K562 (cell line): ENCODE measurements around the gene AGPAT1. TPM values are rescaled to one million over a fixed set of nuclear protein-coding genes. Genes with fewer than 3 reads are reported as not detected.
A peak's percentile ranks its signal among the peaks of the same experiment; 100 is the strongest.

Experiments
- BACH1 ChIP-seq: fragments of 200-800 bp; sonication (Bioruptor generic); IDR thresholded peaks from 2 replicates; pipeline ENCODE4 v1.6.1; 2016; ENCODE audit warnings: missing genetic modification characterization, missing compliant biosample characterization
- EP400 ChIP-seq: fragments of 450-650 bp; IDR thresholded peaks from 2 replicates; pipeline ENCODE4 v1.6.1; 2017; ENCODE audit warnings: antibody characterized with exemption, mild to moderate bottlenecking, moderate library complexity
- ETV1 ChIP-seq: fragments of 450-650 bp; conservative IDR thresholded peaks from 2 replicates; pipeline ENCODE4 v1.6.1; 2016; ENCODE audit warnings: missing genetic modification characterization, control low read depth, low read depth, missing compliant biosample characterization
- KDM1A ChIP-seq, 2 experiments: fragments of 450-650 bp; IDR thresholded peaks; 2 replicates each; pipeline ENCODE4 v1.6.1; 2016; ENCODE audit warnings: mild to moderate bottlenecking in 2 of 2
- MEIS2 ChIP-seq: fragments of 450-650 bp; IDR thresholded peaks from 2 replicates; pipeline ENCODE4 v1.6.1; 2014; ENCODE audit warnings: mild to moderate bottlenecking; ENCODE audit not compliant: partially characterized antibody
- RNF2 ChIP-seq: sonication (generic); IDR thresholded peaks from 2 replicates; pipeline ENCODE4 v1.6.1; 2016
- SIN3A ChIP-seq, 2 experiments: fragments of 150-350 bp in 1 of 2; IDR thresholded peaks; 2 replicates each; pipeline ENCODE4 v1.6.1; 2011 to 2016; ENCODE audit warnings: borderline replicate concordance in 2 of 2, low read depth in 2 of 2, low read length in 2 of 2, mild to moderate bottlenecking in 2 of 2, moderate library complexity in 2 of 2; ENCODE audit not compliant: control insufficient read depth in 1 of 2
- SMAD4 ChIP-seq: fragments of 250-450 bp; sonication (Bioruptor Pico); conservative IDR thresholded peaks from 2 replicates; pipeline ENCODE4 v1.8.0; 2021; ENCODE audit warnings: inconsistent platforms, mild to moderate bottlenecking, moderate library complexity
- TCF3 ChIP-seq: sonication (generic); formaldehyde crosslinking; IDR thresholded peaks from 2 replicates; pipeline ENCODE4 v1.4.0; 2020; ENCODE audit warnings: mild to moderate bottlenecking, missing genetic modification reagents
- TEAD1 ChIP-seq, 2 experiments: fragments of 450-650 bp in 1 of 2; sonication (generic) in 1 of 2; formaldehyde crosslinking; IDR thresholded peaks; 2 replicates each; pipeline versions ENCODE4 v1.4.0 to v1.8.0; 2020 to 2022; ENCODE audit warnings: mild to moderate bottlenecking in 2 of 2, missing genetic modification reagents in 1 of 2
- ZBTB9 ChIP-seq: fragments of 450-650 bp; formaldehyde crosslinking; IDR thresholded peaks from 2 replicates; pipeline ENCODE4 v1.4.0; 2020; ENCODE audit warnings: mild to moderate bottlenecking, moderate library complexity
- polyA plus RNA-seq, 8 experiments: library from polyadenylated mRNA; depleted of rRNA in 4 of 8; stranded (reverse) in 5 of 8; unstranded in 3 of 8; fragments of >200 nt; fragmentation: Nextera tagmentation in 2 of 8; fragmentation: Illumina TruSeq in 1 of 8; extraction: Ambion mirVana in 2 of 8; extraction: Trizol in 1 of 8; gene quantifications; 2 replicates each; pipeline versions ENCODE4 v1.2.1 to v1.2.3, GENCODE V29; 2011 to 2014; ENCODE audit warnings: inconsistent platforms in 1 of 8, missing spikeins in 1 of 8
- total RNA-seq, 7 experiments: library from RNA; depleted of rRNA in 6 of 7; stranded (reverse); fragments of >200 nt in 6 of 7; fragmentation: Illumina TruSeq in 2 of 7; extraction: Trizol in 2 of 7; gene quantifications; 2 replicates each; pipeline versions ENCODE4 v1.2.1 to v1.2.3, GENCODE V29; 2011 to 2021; ENCODE audit warnings: low replicate concordance in 1 of 7
- TF ChIP-seq, protein P1 (sequence below), 2 experiments: fragments of 450-650 bp in 1 of 2; sonication (generic) in 1 of 2; formaldehyde crosslinking in 1 of 2; IDR thresholded peaks; 2 replicates each; pipeline versions ENCODE4 v1.7.1 to v1.9.0; 2016 to 2022; ENCODE audit warnings: inconsistent platforms in 1 of 2, mild to moderate bottlenecking in 1 of 2, missing genetic modification reagents in 1 of 2
- TF ChIP-seq, protein P2 (sequence below), 2 experiments: fragments of 450-650 bp; IDR thresholded peaks; 2 replicates each; pipeline ENCODE4 v1.6.1; 2018; ENCODE audit warnings: mild to moderate bottlenecking in 2 of 2, low read depth in 1 of 2; ENCODE audit not compliant: partially characterized antibody in 2 of 2

Gene AGPAT1
- total and polyA plus RNA-seq, 9 of the 15 experiments (the other 6 are each of a cell fraction or from before 2014, with no cell fraction given), result 37.9 to 176 (median 69.4) TPM

GRCh38 chr6:32192608-32193039 is 16.7 kb upstream of the AGPAT1 start, which contains the start of gene GPSM3 (continued):
- TF ChIP-seq, protein P1, sequence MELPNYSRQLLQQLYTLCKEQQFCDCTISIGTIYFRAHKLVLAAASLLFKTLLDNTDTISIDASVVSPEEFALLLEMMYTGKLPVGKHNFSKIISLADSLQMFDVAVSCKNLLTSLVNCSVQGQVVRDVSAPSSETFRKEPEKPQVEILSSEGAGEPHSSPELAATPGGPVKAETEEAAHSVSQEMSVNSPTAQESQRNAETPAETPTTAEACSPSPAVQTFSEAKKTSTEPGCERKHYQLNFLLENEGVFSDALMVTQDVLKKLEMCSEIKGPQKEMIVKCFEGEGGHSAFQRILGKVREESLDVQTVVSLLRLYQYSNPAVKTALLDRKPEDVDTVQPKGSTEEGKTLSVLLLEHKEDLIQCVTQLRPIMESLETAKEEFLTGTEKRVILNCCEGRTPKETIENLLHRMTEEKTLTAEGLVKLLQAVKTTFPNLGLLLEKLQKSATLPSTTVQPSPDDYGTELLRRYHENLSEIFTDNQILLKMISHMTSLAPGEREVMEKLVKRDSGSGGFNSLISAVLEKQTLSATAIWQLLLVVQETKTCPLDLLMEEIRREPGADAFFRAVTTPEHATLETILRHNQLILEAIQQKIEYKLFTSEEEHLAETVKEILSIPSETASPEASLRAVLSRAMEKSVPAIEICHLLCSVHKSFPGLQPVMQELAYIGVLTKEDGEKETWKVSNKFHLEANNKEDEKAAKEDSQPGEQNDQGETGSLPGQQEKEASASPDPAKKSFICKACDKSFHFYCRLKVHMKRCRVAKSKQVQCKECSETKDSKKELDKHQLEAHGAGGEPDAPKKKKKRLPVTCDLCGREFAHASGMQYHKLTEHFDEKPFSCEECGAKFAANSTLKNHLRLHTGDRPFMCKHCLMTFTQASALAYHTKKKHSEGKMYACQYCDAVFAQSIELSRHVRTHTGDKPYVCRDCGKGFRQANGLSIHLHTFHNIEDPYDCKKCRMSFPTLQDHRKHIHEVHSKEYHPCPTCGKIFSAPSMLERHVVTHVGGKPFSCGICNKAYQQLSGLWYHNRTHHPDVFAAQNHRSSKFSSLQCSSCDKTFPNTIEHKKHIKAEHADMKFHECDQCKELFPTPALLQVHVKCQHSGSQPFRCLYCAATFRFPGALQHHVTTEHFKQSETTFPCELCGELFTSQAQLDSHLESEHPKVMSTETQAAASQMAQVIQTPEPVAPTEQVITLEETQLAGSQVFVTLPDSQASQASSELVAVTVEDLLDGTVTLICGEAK (IDR thresholded peaks at IDR 0.05), result peak; percentile 93
- TF ChIP-seq, protein P1 (CRISPR knock-in tag; IDR thresholded peaks at IDR 0.05), result no peak
- TF ChIP-seq, protein P2, sequence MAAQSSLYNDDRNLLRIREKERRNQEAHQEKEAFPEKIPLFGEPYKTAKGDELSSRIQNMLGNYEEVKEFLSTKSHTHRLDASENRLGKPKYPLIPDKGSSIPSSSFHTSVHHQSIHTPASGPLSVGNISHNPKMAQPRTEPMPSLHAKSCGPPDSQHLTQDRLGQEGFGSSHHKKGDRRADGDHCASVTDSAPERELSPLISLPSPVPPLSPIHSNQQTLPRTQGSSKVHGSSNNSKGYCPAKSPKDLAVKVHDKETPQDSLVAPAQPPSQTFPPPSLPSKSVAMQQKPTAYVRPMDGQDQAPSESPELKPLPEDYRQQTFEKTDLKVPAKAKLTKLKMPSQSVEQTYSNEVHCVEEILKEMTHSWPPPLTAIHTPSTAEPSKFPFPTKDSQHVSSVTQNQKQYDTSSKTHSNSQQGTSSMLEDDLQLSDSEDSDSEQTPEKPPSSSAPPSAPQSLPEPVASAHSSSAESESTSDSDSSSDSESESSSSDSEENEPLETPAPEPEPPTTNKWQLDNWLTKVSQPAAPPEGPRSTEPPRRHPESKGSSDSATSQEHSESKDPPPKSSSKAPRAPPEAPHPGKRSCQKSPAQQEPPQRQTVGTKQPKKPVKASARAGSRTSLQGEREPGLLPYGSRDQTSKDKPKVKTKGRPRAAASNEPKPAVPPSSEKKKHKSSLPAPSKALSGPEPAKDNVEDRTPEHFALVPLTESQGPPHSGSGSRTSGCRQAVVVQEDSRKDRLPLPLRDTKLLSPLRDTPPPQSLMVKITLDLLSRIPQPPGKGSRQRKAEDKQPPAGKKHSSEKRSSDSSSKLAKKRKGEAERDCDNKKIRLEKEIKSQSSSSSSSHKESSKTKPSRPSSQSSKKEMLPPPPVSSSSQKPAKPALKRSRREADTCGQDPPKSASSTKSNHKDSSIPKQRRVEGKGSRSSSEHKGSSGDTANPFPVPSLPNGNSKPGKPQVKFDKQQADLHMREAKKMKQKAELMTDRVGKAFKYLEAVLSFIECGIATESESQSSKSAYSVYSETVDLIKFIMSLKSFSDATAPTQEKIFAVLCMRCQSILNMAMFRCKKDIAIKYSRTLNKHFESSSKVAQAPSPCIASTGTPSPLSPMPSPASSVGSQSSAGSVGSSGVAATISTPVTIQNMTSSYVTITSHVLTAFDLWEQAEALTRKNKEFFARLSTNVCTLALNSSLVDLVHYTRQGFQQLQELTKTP (IDR thresholded peaks at IDR 0.05; ENCODE audit: low read depth in 1 of 2, partially characterized antibody in 2 of 2), result peak in 1 of 2 experiments; percentile 76
- no peak for TF ChIP-seq BACH1 (tag)
- TF ChIP-seq TEAD1 (CRISPR knock-in tag; IDR thresholded peaks at IDR 0.05), result no peak
- TF ChIP-seq SMAD4 (CRISPR knock-in tag), result peak; percentile 60
- TF ChIP-seq SIN3A (IDR thresholded peaks at IDR 0.05; ENCODE audit: borderline replicate concordance in 2 of 2, control insufficient read depth in 1 of 2, low read depth in 2 of 2, low read length in 2 of 2), result 0 out of 4 replicates have a peak, but pooled peaks of 1 of the 2 experiments have one; percentile 1
- TF ChIP-seq RNF2, result peak; percentile 91; the same call in 1 of the 2 replicates
- TF ChIP-seq ETV1 (tag), result peak; percentile 88
- TF ChIP-seq ZBTB9 (CRISPR knock-in tag), result 0 out of 2 replicates have a peak, but pooled peaks have one; percentile 72
- peak; percentile 72 for TF ChIP-seq MEIS2
- peak in 1 of 2 experiments; percentile 49; a peak in 1 of 4 replicates for TF ChIP-seq KDM1A (IDR thresholded peaks at IDR 0.05)
- TF ChIP-seq TCF3 (CRISPR knock-in tag), result 0 out of 2 replicates have a peak, but pooled peaks have one; percentile 9
- TF ChIP-seq EP400, result peak; percentile 65
